HG02763 (cell line): Measurements from ENCODE around the gene FKRP.
A peak's percentile ranks its signal among the peaks of the same experiment; 100 is the strongest.
"Not testable (repeated sequence)": the region's sequence is repeated elsewhere in the genome, so short reads cannot be mapped to it uniquely, and the experiment has no call there.

Experiments used
- ATAC-seq: cut with Tn5 transposase; IDR thresholded peaks from one replicate; pipeline ENCODE4 v1.9.1; 2021; ENCODE audit warnings: mild to moderate bottlenecking, moderate library complexity; ENCODE audit not compliant: unreplicated experiment

FKRP gene, protein sequence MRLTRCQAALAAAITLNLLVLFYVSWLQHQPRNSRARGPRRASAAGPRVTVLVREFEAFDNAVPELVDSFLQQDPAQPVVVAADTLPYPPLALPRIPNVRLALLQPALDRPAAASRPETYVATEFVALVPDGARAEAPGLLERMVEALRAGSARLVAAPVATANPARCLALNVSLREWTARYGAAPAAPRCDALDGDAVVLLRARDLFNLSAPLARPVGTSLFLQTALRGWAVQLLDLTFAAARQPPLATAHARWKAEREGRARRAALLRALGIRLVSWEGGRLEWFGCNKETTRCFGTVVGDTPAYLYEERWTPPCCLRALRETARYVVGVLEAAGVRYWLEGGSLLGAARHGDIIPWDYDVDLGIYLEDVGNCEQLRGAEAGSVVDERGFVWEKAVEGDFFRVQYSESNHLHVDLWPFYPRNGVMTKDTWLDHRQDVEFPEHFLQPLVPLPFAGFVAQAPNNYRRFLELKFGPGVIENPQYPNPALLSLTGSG

DNA sequence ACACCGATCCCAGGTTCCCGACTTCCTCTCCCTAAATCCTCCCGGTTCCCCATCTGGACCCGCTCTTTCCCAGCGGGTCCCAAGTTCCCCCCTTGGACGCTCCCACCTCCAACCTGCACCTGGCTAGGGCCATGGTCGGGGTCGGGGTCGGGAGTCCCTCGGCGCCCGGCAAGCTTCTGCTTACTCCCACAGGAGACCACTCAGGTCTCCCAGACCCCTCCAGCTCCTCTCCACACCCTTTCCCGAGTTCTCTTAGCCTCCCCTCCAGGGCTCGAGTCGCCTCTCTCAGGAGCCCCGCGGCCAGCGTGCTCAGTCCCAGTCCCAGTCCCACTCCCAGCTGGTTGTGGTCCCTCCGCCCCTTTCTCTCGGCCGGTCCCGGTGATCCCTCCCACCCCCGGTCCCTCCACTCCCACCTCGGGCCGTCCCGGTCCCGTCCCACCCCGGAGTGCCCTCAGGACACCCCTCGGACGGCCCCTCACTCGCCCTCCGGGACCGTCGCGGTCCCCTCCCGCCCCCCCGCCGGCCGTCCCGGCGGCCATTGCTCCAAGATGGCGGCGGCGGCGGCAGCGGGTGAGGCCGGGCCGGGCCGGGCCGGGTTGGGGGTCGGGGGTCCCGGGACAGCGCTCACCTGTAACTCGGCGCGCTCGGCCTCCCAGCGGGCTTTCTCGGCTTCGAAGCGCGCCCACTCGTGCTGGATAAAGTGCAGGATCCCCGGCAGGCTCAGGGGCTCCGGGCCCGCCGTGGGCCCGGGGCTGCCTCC, at the start of gene FKRP:
FKRP (plus strand) TSS at position 537 of the 760 bp plus-strand sequence. CDS start 9,394 bp downstream, outside the sequence.
- ATAC-seq, result peak; percentile 44

DNA sequence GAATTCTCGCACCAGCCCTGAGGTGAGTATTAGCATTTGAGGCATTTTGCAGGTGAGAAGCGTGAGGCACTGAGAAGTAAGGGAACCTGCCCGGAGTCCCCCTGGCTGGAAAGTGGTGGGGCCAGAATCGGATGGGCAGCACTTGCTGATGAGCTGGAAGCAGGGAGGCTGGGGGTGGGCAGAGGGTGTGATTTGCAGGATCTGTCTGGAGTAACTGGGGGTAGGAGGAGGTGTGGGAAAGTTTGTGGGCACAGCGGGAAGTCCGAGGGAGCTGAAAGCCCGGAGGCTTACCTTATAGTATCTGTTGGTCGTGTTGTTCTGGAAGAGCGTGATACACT, 49.0 kb upstream of the FKRP start:
- no peak for ATAC-seq

DNA sequence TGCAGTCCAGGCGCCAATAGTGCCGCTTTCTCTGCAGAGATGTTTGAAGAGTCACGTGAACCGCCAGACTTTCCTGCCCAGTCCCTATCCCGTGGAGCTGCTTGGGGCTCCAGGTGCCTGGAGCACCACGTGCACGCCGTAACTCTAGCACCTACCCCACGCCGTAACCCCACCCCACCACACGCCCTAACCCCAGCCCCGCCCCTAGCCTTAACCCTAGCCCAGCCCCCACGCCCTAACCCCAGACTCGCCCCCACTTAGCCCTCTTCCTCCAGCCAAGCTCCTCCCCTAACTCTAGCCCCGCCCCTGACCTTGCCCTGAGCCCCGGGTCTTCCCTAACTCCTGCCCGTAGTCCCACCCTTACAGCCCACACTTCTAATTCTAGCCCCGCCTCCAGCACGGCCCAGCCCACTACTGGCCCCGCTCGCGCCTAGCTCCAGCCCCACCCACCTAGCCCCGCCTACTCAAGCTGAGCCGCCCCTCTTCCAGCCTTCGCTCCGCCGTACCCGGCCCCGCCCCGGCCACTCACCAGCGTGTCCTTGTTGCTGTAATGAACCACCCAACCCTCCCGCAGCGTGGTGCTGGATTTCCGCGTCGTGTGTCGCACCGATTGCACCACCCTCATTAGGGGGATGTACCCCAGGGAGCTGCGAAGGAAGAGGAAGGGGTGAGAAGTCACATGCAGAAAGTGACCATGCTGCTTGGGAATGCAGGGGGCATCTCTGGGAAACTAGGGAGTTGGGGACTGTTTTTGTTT, 48.5 kb upstream of the FKRP start:
- no peak for ATAC-seq

DNA sequence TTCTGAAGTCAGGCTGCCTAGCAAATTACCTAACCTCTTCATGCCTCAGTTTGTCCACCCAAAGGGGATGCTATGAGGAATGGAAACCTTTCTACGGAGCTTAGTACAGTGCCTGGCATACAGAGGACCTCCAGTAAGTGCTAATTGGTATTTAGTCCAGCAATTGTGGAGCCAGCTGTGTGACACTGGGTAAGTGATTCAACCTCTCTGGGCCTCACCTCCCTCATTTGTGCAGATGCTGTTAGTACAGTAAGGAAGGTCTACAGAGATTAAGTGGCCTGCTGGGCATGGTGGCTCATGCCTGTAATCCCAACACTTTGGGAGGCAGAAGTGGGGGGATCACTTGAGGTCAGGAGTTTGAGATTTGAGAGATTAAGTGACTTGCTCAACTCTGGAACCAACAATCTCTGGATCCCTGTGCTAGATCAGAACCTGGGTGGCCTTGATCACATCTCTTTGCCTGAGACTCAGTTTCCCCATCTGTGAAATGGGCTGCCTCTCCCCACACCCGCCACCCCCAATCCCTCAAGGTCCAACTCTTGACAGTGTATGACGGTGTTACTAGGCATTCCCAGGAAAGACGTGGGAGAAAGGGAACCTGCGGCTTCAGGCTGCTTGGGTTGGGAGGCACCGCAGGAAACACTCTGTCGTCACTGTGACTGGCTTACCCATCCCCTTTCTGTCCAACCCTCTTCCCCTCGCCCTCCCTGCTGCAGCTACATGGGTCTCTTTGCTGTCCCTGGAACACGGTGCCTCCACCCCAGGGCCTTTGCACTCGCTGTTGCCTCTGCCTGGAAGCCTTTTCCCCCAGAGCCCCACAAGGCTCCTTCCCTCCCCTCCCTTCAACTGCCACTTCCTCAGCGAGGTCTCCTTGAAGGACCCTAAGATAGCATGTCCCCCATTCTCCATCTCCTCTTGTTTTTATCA, 47.2 kb upstream of the FKRP start:
- no peak for ATAC-seq

DNA sequence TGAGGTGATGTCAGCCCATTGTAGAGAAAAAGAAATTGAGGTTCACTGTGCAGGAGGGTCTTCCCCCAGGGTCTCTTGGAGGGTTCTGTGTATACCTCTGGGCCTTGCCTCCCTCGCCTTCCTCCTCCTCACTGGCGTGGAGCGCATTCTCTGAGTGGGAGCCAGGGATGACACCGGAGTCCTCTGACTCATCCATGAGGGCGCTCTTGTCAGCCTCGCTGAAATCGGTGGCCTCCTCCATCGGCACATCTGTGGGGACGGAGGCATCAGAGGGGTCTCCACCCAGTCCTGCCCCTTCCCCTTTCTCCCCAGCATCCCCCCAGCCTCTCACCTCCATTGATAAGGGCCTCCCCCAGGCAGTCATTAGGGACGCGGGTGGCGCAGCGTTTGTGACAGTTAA, 45.2 kb upstream of the FKRP start:
- ATAC-seq, result no peak

DNA sequence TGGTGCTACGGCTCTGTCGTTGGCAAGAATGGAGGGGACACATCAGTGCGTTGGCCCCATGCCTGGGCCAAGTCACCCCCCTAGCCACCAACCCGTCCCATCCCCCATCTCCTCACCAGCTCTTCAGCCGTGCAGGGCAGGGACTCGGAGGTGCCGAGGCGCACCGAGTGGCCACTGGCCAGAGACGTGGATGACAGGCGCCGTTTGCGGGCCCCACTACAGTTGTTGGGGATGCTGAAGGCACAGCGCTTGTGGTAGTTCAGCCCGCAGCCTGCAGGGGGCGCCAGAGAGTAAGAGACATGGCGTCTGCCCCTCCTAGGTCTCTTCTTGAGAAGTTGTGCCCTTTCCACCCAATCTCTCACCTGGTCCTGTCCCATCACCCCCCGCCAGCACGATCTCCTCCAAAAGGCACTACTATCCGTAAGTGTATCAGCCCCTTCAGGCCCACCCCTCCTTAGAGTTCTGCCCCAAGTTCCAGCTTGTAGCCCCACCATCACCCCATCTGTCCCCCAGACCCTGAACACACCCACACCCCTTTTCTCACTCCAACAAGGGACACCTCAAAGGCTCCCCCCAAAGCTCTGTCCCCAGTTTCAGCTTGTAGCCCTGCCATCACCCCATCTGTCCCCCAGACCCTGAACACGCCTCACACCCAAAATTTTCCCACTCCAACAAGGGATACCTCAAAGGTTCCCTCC, 41.3 kb upstream of the FKRP start:
- ATAC-seq, result no peak

DNA sequence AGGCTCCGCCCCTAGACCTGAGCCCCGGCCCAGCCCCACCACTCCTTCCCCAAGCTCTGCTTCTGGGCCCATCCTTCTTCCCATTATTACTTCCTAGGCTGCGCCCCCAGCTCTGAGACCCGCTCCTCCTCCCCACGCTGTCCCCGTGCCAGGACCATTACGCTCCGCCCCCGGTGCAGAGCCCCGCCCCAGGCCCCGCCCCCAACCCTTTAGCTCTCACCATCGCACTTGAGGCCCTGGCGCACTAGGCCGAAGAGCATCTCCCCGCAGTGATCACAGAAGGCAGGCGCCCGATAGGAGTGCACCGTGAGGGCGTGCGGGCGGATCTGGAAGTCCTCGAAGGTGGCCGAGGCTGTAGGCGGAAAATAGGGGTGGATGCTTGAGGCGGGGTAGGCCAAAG, 35.2 kb upstream of the FKRP start:
- no peak for ATAC-seq

DNA sequence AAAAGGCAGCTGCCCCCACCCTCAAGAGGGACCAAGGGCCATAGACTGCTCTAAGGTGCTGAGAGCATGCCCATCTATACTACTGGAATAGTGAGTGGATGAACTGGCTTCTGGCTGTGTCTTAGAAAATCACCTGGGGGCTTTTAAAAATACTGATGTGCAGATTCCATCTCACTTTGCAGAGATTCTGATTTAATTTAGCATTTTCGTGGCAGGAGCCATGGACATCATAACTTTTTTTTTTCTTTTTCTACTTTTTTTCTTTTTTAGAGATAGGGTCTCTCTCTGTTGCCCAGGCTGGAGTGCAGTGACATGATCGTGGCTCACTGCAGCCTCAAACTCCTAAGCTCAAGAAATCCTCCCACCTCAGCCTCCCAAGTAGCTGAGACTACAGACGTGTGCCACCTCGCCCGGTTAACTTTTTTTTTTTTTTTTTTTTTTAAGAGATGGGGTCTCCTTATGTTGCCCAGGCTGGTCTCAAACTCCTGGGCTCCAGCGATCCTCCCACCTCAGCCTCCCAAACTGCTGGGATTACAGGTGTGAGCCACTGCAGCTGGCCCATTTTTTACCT, 33.0 kb upstream of the FKRP start:
- ATAC-seq, result not testable (repeated sequence)

DNA sequence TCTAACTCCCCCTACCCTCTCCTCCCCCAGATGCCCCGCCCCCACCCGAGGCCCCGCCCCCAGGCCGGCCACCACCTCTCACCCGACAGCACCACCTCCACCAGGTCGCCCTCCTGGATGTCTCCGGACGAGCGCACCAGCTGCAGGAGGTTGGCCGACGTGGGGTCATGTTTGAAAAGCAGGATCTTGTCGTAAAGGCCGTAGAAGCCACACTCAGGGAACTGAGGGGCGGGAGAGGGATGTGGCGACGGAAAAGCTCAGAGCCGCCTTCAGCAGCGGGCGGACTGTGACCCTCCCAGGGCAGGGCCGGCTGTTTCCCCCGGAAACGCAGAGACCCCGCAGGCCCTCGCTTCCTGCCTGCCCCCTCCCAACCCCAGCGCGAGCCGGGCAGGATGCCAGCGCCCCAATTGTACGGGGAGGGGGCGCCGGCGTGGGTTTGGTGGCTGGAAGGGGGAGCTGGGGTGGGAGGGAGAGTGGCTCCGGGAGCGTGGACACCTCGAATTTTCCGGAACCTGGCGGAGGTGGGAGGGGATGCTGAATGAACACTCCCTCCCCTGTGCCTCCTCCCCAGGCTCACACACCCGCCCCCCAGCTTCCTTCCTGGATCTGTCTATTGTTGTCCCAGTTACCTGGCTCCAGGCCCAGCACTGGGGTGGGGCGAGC, 31.9 kb upstream of the FKRP start:
- ATAC-seq, result no peak

DNA sequence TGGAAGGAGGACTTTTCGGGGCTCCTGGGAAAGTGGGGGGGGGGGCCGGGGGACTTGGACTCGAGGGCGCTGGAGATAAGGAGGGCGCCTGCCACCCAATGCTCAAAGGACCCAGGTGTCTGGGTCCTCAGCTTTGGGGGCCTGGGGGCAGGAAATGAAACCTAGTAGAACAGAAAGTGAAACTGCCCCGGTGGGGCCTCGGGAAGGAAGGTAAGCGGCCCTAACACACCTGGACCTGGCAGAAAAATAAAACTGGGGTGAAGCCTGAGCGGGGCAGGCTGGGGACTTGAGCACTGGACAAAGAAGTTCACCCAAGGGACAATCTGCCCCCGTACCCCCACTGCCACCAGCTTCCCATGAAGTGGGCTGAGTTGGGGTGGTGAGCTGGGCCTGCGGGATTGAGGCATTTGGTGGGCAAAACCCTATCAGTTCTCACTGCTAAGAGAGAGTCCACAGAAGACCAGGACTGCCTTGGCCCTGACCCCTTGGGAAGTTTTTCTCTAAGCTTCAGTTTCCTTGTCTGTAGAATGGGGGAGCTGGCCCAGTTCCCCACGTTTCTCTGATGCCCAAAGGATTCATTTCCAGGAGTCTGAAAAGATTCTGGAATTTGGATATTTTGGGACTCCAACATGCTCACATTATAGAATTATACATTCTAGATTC, 31.3 kb upstream of the FKRP start:
- no peak for ATAC-seq

DNA sequence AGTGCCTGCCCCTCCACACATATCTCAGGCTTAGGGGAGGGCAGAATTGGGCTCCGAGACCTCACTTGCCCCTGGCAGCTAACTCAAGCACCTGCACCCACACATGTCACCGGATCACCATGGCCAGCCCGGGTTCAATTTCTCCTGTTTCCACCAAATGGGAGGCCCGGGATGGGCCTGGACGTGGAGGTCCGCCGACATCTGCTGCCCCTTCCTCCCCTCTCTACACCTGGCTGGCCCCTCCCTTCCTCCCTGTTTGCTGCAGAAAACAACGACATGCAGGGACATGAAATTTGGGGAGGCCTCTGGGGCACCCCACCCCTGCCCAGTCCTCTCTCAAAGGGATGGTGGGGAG, 30.3 kb upstream of the FKRP start:
- no peak for ATAC-seq

DNA sequence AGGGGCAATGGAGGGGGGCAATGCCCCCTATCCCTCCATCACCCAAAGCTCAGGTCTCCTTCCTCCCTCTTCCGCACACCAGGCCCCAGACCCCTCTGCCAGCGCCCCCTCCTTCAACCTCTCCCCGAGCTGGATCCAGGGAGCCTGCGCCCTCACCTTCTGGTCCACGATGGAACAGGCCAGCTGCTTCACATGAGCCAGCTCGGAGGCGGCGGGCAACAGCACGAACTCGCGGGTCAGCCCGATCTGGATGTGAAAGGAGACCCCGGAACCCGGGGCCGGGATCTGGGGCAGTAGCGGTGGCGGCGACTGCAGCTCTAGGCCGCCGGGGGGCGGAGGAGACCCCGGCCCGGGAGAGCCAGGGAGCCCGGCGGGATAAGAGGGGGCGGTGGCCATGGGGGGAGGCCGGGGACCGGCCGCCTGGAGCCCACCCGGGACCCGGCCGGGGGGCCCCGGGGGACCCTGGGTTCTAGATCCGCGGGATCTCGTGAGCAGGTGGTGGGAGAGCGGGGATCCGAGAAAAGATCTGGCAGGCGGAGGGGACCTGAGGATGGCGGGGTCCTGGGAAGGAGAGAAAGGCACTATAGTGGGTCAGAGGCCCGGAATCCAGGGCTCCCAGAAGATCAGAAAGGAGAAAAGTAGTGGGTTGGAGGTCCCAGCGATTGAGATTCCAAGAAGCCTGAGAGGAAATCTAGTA, 29.7 kb upstream of the FKRP start:
- ATAC-seq, result no peak

DNA sequence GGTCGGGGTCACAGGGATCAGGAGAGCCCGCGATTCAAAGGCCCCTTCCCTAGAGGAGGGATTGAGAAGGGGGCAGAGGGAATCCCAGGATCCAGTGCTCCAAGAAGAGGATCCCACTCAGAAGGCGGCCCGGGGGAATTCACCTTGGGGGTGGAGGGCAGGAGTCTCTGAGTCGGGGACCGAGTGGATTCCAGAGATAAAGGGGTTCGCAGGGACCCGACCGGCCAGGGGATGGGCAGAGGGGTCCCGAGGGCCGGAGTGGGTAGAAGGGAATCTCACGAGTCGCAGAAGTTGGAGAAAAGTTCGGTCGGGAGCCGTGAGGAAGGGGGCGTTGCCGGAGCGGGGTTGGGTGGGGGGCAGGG, 29.2 kb upstream of the FKRP start:
- no peak for ATAC-seq

DNA sequence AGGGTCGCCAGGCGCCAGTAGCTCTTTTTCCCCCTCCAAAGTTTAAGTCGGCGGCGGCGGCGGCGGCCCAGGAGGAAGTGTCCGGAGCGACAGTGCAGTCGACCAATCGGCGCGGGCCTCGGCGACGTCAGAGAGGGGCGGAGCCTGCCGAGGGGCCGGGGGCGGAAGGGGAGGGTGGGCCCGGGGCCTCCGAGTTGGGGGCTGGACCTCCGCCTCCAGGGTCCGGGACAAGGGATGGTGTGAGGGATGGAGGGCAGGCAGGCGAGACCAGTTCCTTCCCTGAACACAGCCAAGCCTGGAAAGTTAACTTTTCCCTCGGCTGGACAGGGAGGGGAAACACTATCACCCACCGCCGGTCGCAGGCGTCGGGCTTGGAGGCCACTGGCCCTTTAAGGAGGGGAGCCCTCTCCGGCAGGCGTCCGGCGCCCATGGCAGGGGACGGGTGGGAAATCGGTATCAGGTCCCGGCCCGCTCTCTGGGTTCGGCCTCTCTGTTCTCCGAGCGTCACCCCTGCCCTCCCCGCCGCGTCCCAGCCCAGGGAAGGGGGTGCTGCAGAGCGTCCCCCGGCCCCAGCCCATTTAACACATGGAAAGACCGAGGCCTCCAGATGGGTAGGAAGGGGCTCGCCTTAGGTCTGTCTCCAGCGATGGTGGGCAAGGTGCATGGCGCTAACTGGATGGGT, 28.7 kb upstream of the FKRP start, which contains the start of gene PRKD2:
PRKD2 (minus strand) TSS at position 81 of the 682 bp plus-strand sequence. CDS start 744 bp downstream, outside the sequence.
- peak; percentile 35 for ATAC-seq

DNA sequence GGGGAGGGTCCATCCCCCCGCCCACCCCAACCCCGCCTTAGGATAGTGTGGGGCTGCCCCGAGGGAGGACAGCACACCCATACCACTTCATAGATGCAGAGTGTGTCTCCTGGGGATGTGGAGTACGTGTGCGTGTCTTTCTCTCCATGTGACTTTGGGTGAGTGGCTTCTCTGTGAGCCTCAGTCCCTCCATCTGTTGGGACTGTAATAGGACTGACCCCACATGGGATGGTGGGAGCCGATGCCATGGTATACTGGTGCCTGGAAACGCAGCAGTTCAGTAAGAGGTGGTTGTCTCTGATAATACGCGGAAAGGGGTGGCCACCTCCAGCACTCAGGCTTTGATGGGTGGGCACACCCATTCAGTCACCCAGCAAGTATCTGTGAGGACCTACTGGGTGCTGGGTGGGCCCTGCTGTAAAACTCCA, 28.1 kb upstream of the FKRP start:
- ATAC-seq, result no peak

DNA sequence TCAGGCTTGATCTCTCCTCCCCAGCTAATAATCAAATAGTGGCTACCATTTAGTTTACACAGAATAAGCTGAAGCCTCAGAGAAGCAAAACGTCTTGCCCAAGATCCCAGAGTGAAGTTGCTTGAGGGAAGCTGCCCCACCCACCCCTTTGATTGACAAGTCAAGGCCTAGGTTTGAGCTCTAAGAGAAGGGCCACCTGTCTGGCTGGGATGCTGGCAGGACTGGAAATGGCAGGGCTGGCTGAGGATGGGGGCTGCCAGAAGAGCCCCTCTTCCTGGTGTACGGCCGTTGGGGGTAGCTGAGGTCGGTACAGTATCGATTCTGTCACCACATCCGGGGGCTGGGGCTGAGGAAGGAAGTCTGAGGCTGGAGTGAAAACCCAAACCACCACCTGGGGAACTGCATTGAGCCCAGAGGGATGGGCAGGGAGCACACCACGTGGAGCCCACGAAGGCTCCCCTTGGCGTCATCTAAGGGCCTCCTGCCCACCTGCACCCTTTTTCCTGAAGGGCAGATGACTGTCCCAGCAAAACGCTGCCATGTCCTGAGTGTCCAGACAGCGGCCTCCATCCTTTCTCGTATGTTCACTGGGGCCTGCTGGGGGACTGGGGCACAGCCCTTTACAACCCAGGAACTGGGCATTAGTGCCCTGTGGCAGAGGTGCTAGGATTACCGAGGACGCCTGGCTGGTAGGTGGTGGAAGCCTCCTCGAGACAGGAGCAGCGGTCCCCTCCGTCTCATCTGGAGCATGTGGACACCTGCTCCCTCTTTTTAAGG, 27.5 kb upstream of the FKRP start:
- ATAC-seq, result no peak
